ENCODE results near the gene SRSF5. TPM values are rescaled to one million over a fixed set of nuclear protein-coding genes. Genes with fewer than 3 reads are reported as not detected.

SRSF5 gene
- total and polyA plus RNA-seq, 2 of the 8 experiments (the other 6 are each of a cell fraction or from before 2014, with no cell fraction given): 101 to 238 TPM

GRCh38 chr14:69763761-69764510 is 3.0 kb upstream of the SRSF5 start:
- Histone ChIP-seq H3K56ac (replicated peaks; ENCODE audit: insufficient read length, low read depth, low read length) (no peak overlapping the region), H3K27ac (ENCODE audit: low read depth, low read length) (no peak overlapping the region), H4K5ac (ENCODE audit: insufficient read length, low read depth, low read length) (no peak overlapping the region), H3K18ac (ENCODE audit: extremely low read depth, low read length) (no peak overlapping the region), H2BK20ac (ENCODE audit: low read length) (no peak overlapping the region), H3K79me2 (ENCODE audit: control insufficient read depth in 1 of 2, insufficient read depth in 2 of 2, low read length in 2 of 2) (peaks cover 6 to 18% of the 10 kb centered on the region in 2 experiments), H4K8ac (ENCODE audit: extremely low read depth, insufficient read depth, low read length) (no peak overlapping the region), H2BK12ac (ENCODE audit: low read depth, low read length) (no peak overlapping the region), H3K36me3 (ENCODE audit: control insufficient read depth in 2 of 4, insufficient read depth in 4 of 4, low read length in 3 of 4) (peaks cover 8 to 11% (median 10%) of the 10 kb centered on the region in 4 experiments), H3K4ac (replicated peaks; ENCODE audit: insufficient read length, low read depth, low read length) (no peak overlapping the region), H2BK15ac (ENCODE audit: low read length) (no peak overlapping the region), H3K23ac (ENCODE audit: insufficient read length) (no peak overlapping the region), H3K4me3 (ENCODE audit: extremely low read depth in 1 of 4, insufficient read depth in 2 of 4, low read depth in 3 of 4, low read length in 4 of 4) (no peak overlapping the region), H3K9ac (replicated peaks in 1 of 4; ENCODE audit: extremely low read depth in 1 of 4, low read depth in 3 of 4, low read length in 3 of 4) (no peak overlapping the region), H3K9me3 (ENCODE audit: insufficient read depth in 2 of 2, low read depth in 1 of 2, low read length in 1 of 2) (no peaks in the 10 kb centered on the region), H2AK5ac (ENCODE audit: low read depth, low read length) (no peak overlapping the region), H2BK5ac (ENCODE audit: low read depth, low read length) (no peak overlapping the region), H3K4me2 (ENCODE audit: insufficient read depth in 1 of 2, low read depth in 2 of 2, low read length in 2 of 2) (no peak overlapping the region), H2BK120ac (replicated peaks; ENCODE audit: low read depth, low read length) (no peak overlapping the region), H3K4me1 (replicated peaks in 1 of 4; ENCODE audit: control insufficient read depth in 3 of 4, insufficient read depth in 4 of 4, low read length in 3 of 4) (peaks cover 0 to 5% (median 3%) of the 10 kb centered on the region in 4 experiments; a peak in 5 of 7 replicates), H4K91ac (replicated peaks; ENCODE audit: insufficient read length, low read length) (no peak overlapping the region), H4K20me1 (replicated peaks in 1 of 2; ENCODE audit: control insufficient read depth in 1 of 2, insufficient read depth in 2 of 2, low read length in 2 of 2) (peaks cover 11% of the 10 kb centered on the region in 2 experiments), H3K27me3 (replicated peaks in 1 of 4; ENCODE audit: control insufficient read depth in 3 of 4, extremely low read depth in 1 of 4, insufficient read depth in 3 of 4, low read length in 3 of 4) (no peaks in the 10 kb centered on the region), H2AFZ (ENCODE audit: low read length) (no peak overlapping the region), H3K23me2 (ENCODE audit: low read depth, low read length) (peaks cover 3% of the 10 kb centered on the region; the same call in 1 of the 2 replicates), H3K14ac (ENCODE audit: insufficient read length) (no peak overlapping the region), H3K79me1 (ENCODE audit: low read depth, low read length) (peaks cover 5% of the 10 kb centered on the region; the same call in 1 of the 2 replicates)
- ChIA-PET CTCF (ENCODE audit: partially characterized antibody) (no interaction called here), POLR2A (ENCODE audit: partially characterized antibody) (interaction anchor here (1.0 kb wide), 1 partner anchor 10 kb away, joined by 3 read pairs; no protein-coding TSS in a partner anchor)
- DNase-seq (ENCODE audit: low read depth in 1 of 2, low spot score in 2 of 2): no peak
- WGBS, 2 experiments (ENCODE audit: extremely low coverage in 1 of 2, insufficient coverage in 1 of 2, insufficient read length in 1 of 2, insufficient replicate concordance in 2 of 2, low coverage in 1 of 2, low lambda C conversion rate in 2 of 2, missing lambda C conversion rate in 1 of 2): 89% methylated on average over 5 of the region's 6 CpGs; no CpG with 5 or more reads in 1 of the 2 experiments
- TF ChIP-seq TBP (IDR thresholded peaks at IDR 0.05; ENCODE audit: low read depth, low read length) (no peak), RFX5 (IDR thresholded peaks at IDR 0.05; ENCODE audit: borderline replicate concordance, low read depth, low read length) (no peak), SUZ12 (IDR thresholded peaks at IDR 0.05; ENCODE audit: low read length) (no peak), CTBP2 (IDR thresholded peaks at IDR 0.05; ENCODE audit: borderline replicate concordance, insufficient read depth, insufficient read length, low read length) (no peak), SP4 (IDR thresholded peaks at IDR 0.05; ENCODE audit: low read length) (no peak), BRCA1 (IDR thresholded peaks at IDR 0.05; ENCODE audit: low read depth, low read length) (no peak)
- FAIRE-seq: no peak

All from H1 (cell line).